GM21381 (cell line): ENCODE data around the gene TMED3.
"Not testable (repeated sequence)": the region's sequence is repeated elsewhere in the genome, so short reads cannot be mapped to it uniquely, and the experiment has no call there.

Experiments
- ATAC-seq: cut with Tn5 transposase; IDR thresholded peaks from one replicate; pipeline ENCODE4 v1.9.1; 2021; ENCODE audit warnings: mild to moderate bottlenecking, moderate library complexity; ENCODE audit not compliant: unreplicated experiment

The TMED3 gene

DNA sequence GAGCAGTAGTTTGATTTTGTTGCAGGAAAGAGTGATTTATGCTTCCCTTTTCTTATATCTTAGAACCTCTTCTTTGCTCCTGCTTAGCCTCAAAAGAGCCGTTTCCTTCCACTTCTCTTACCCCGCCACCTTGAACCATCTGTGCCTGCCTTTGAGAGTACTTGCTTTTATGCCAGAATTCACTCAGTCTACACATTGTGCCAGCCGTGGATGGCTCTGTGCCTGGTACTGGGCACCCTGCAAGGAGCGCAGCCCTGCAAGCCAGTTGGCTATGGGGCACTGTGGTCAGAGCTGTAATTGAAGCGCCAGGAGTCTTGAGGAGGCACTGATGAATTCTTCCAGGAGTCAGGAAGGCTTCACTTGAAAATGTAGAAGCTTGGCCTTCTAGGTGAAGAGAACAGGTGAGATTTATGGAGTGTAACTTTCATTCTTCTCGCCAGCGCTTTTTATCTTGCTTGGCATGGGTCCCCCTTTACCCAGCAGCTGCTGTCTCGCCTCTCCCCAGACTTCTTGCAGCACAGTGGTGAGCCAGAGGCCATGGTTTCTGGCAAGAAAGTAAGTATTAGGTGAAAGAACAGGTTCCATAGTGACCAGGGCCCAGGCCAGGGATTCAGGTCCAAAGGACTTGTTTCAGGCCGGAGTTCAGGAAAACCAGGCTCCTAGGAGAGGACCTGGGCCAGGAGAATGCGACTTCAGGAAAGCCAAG, 4.9 kb downstream of the TMED3 start:
- ATAC-seq = no peak

DNA sequence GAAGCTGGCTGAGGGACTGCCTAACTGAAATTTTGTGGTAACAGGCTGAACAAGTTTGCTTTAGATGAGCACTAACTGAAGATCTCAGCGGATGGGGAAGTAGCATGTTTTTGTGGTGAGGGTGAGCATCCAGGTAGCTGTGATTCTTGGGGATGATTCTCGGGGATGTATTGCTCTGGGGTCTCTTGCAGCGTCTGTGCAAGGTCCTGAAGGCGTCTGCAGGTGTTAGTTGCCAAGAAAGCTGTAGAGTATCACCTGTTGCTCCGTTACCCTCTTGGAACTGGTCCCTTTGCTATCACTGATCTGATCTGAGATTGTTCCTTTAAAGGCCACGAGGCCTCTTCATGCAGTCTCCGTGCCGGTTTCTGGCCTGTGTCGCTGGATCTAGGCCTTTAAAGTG, 6.0 kb downstream of the TMED3 start:
- no peak for ATAC-seq

DNA sequence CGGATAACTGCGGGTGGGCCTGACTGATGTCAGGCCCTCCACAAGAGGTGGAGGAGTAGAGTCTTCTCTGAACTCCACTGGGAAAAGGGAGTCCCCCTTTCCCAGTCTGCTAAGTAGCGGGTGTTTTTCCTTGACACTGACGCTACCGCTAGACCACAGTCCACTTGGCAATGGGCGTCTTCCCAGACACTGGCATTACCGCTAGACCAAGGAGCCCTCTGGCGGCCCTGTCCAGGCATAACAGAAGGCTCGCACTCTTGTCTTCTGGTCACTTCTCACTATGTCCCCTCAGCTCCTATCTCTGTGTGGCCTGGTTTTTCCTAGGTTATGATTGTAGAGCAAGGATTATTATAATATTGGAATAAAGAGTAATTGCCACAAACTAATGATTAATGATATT, 9.1 kb downstream of the TMED3 start:
- not testable (repeated sequence) for ATAC-seq

DNA sequence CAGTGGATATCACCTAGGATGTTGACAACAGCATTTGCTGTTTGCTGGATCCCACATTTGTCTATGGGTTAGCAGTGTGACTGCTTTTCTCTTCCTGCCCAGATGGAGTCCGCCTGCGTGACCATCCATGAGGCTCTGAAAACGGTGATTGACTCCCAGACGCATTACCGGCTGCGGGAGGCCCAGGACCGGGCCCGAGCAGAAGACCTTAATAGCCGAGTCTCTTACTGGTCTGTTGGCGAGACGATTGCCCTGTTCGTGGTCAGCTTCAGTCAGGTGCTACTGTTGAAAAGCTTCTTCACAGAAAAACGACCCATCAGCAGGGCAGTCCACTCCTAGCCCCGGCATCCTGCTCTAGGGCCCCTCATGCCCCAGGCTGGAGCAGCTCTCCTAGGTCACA, 11.0 kb downstream of the TMED3 start:
- ATAC-seq = no peak

DNA sequence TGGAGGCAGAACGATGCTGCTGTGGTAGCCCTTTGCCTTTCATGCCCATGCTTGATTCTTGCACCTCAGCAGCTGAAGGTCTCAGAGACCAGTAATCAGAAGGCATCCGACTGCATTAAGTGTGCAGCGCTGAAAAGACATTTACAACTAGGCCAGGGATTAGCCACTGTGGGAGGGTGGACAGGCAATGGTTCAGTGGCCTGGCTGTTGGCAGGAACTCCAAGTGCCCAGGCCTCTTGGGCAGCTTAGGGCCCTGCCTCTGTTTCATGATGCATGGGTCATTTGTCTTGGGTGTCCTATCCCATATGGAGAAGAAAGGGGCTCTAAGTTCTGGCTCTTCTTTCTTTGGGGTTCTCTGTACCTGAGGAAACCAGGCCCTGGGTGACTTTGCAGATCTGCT, 11.4 kb downstream of the TMED3 start:
- no peak for ATAC-seq

DNA sequence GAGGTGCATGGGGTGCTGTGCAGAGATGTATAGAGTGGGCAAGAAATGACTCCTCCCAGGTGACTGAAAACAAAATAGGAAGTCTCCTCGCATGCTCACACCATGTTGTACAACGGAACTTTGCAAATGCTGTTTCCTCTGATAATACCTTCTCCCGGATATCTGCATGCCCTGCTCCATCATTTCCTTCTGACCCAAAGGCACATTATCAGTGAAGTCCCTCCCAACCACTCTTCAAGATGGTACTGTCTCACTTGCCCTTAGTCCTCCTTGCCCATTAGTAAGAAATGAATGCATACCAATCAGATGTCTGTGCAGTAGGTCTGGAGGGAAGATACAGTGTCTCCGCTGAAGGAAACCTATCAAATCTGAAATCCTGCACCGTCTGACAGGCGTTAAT, 12.0 kb downstream of the TMED3 start:
- ATAC-seq = no peak

DNA sequence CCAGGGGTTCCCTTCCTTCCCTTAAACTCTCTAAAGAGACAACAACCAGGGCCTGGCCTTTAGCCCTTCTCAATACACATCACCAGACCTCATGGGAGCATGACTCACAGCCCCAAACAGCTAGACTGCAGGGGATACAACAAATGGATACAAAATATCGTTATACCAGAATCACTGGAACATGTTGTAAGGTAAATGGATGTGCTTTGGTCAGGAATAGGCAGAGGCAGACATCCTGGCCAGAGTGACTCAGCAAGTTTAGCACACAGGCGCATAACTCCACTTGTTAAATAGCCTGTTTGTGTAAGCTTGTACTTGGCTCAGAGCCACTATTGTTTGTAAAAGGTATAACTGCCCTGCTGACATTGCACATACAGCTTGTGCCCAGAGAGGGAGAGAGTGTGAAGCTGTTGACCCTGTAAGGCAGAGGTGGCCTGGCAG, 18.3 kb downstream of the TMED3 start:
- ATAC-seq = no peak

DNA sequence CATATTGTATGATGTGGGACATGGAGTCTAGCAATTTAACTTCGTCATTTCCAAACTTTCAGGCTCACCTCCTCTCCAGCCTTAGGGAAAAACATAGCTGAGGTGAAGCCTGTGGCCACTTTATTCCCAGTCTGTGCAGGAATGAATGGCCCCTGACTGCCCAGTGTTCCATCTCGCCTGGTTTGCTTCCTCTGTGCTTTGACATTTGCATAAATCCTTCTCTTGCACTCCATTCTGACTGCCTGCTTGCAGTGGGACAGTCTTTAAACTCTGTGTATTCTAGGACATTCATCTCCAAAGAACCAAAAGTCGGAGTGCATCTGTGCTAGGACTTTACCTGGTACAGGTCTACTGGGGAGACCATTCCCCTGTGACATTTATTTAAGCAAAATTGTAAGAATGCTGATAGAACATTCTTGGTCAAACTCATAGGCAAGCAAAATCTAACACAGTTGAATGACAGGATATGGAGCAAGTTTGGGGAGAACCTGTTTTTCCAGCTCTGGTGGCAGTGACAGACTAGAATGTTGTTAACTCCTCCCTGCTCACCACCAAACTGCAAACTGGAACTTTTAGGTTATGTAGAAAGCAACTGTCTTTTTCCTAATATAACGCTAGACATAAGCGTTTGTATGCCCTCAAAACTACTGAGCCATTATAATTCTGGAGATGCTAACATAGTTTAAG, 22.1 kb downstream of the TMED3 start:
- ATAC-seq = no peak

DNA sequence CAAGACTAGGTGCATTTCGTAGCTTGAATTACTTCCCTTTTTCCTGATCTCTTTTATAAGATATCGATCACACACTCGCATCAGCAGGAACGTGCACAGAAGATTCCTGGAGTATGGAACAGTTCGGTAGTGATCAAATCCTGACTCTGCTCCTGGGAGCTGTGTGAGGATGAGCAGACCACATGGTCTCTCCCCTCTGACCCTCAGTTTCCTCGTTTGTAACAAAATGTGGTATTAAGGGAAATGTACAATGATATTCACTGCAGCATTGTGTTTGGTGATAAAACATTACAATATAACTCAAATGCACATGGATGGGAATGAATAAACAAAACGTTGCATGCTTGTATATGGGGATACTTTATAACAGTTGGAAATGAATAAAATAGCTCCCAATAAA, 26.7 kb downstream of the TMED3 start:
- ATAC-seq = no peak

DNA sequence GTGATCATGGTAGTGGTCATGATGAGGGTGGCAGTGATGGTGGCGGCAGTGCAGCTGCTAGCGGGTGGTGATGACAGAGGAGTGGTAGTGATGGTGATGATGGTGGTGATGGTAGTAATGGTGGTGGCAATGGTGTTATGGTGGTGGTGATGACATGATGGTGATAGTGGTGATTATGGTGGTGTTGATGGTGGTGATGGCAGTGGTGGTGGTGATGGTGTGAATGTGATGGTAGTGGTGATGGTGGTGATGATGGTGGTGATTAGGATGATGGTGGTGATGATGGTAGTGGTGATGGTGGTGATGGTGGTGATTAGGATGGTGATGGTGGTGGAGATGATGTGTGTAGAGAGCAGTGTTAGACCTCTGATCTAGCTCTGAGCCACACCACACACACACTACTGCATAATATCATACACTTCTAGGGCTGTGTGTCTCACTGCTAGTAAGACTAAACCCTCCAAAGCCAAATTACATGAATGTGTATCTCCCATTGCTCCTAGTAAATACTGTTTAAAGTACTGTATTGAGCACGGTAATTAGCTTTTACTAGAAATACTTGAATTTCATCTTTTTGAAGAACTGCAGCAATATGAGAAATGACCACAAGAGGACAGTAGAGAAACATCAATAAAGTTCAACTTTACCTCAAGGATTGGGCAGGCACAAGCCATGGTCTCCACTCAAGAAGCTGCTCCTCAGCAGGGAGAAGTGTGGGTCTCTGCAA, 28.8 kb downstream of the TMED3 start:
- no peak for ATAC-seq

DNA sequence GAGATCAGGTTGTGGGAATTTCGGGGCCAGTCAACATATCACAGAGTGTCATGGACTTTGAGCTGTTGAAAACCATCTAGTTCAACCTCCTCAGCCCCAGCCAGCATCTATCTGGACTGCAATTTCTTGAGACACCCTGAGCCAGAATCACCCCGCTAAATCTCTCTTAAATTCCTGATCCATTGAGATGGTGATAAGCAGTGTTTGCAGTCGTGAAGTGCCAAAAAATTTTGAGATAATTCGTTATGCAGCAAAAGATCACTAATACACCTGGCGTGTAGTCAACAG, 29.3 kb downstream of the TMED3 start:
- ATAC-seq = no peak

DNA sequence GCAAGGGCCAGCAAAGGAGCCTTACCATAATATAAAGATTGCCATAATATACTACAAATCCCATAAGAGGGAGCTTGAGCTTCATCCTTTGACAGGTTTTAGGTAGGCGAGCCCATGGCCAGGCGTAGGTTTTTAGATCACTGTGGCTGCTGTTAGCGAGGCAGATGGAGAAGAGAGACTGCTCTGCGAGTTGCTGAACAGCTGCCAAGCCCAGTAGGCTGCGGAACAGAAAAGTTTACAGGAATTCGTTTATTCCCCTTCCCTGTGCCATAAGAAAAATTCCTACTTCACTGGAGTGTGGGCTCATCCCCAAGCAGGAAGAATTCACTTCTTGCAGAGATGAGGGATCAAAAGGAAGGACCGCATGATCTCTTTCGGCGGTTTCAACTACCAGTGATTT, 30.5 kb downstream of the TMED3 start:
- no peak for ATAC-seq

DNA sequence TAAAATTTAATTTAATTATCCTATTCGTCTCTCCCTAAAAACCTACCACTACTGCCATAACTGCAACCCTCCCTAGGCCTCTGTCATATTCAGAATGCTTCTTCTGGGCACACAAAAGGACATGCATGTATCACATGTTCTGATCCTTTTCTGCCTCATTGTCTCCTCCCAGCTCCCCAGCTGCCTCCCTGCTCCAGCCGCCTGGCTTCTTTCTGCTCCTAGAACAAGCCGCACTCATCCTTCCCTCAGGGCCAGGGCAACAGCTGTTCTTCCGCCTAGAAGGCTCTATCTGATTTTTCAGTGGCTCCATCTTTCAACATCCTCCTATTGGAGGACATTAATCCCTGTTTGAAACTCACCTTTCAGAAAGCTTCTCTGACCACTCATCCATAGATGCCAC, 38.6 kb downstream of the TMED3 start:
- no peak for ATAC-seq

DNA sequence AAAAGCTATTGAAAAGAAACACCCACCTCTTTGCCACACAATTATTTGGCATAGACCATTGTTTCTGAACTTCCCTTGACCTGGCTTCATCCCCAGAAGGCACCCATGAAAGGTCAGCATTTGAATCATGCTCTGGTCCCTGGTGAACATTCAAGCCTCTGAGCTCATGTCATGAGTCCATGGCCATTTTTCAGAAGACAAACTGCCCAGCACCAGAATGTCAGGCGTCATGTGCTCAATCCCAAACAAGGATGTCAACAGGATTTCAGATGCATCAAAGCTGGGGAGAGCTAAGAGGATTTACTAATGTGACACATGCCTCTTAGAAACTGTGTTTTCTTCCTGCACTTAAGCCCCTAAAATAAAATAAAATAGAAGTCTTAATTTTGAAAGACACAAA, 41.3 kb downstream of the TMED3 start:
- no peak for ATAC-seq

DNA sequence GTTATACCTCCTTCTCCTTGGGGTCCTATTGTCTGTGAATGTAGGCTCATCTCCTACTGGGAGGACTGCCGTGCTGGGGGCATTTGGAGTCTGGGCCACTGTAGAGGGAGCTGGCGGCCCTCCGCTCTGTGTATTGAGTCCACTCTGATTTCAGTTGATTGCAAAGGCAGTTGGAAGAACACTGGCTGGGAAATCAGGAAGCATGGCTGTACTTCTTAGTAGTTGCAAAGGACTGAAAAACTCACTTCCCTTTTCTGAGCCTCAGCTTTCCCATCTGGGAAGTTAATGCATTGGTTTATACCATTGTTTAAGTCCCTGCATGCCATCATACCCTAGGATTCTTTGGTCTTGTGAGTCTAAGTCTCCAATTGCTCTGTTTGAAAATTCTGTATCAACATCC, 46.7 kb downstream of the TMED3 start:
- no peak for ATAC-seq

DNA sequence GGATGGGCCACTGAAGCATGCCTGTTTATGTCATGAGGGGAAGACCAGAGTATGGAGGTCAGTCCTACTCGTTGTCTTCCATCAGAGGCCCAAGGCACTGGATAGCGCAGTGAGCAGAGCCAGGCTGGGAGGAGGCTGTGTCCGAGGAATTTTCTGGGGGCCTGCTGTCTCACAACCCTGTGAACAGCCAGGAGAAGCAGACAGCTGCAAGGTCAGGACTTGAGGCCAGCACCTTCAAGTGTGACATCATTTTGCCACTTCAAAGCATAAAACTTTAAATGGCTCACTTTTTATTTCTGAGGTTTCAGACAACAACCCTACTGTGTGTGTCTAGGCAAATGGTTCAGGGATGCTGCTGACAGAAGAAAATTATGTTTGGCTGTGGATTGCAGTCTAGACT, 47.2 kb downstream of the TMED3 start:
- no peak for ATAC-seq

DNA sequence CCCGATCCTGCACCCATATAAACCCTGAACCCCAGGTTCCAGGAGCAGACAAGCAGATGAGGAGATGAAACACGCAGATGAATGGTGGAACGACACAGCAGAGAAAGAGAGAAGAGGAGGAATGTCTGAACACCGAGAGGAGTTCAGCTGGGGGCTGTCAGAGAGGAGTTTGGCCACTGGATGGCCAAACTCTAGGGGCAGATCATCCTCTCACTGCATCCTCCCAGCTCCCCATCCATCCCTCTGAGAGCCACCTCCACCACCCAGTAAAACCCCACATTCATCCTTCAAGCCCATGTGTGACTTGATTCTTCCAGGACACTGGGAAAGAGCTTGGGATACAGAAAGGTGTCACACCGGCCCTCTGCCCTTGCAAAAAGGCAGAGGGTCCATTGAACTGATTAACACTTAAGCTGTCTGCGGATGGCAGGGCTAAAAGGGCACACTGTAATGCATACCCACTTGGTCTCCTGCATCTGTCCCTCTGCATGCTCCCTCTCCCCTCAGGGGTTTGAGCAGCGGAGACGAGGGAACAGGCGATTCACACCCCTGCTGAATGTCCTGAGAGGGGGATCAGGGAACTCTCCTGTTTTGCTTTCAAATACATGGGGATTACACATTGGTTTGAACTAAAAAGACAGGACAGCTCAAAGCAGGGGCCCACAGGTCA, 53.8 kb downstream of the TMED3 start:
- ATAC-seq = no peak

DNA sequence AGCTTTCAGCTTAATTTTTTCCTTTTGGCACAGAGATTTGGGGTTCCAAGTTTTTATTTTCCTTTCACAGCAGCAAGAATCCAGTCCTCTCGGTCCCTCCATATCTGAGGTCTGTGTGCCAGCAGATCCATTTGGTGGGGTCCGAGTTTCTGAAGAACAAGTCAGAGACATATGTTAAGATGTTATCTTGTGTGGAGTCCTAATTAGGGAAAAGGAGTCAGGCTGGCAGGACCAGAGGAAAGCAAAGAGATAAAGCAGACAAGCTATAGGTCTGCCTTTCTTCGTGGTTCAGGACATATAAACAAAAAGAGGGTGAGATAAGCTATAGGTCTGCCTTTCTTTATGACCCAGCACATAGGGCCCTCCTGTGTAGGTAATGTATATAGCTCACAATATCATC, 54.9 kb downstream of the TMED3 start:
- no peak for ATAC-seq

DNA sequence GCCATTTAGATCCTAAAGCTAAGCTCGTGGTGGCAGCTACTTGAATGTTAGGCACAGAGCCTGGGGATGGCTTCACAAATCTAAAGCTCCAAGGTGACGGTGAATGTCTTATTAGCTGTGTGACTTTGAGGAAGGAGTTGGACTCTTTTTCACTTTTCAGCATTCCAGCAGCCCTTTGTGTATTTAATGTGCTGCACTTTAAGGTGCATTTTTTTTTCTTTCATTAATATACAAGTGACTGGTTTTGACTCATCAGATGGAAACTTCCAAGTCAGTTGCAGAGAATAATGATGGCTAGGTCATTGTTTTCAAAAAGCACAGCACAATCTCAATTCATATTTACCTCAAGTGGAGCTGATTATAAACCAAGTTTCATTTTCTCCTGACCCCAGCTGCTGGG, 55.8 kb downstream of the TMED3 start:
- ATAC-seq = no peak

DNA sequence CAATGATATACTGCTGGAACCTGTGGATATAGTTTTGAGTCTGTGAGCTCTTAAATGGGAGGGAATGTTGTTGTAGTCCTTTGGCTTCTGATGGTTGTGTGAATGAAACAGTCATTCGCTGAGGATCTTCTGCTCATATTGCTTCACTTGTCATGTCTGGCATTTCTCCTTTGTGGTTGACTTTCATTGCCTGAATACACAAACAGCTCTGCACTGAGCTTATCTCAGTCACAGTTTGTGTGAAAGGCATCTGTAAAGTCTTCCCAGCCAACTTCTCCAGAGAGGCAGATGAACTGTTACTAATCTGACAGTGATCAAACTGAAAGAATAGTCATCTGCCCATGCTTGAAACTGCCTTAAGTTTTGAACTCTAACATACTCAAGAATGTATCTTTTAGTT, 59.8 kb downstream of the TMED3 start:
- no peak for ATAC-seq

DNA sequence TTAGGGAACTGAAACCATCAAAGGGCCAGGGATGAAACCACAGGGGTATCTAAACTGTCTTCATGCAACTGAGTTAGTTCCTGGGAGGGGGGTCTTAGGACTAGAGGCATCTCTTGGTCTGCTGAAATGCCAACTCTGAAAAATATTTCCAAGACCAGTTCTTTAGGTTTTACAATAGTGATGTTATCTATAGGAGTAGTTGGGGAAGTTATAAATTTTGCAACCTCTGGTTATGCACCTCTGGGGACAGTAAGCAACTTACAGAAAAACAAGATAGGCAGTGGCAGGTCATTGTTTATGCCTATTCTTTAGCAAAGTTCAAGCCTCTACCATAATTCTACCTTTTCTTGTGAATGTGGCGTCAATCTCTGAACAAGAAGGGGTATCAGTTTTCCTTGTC, 60.7 kb downstream of the TMED3 start:
- no peak for ATAC-seq

DNA sequence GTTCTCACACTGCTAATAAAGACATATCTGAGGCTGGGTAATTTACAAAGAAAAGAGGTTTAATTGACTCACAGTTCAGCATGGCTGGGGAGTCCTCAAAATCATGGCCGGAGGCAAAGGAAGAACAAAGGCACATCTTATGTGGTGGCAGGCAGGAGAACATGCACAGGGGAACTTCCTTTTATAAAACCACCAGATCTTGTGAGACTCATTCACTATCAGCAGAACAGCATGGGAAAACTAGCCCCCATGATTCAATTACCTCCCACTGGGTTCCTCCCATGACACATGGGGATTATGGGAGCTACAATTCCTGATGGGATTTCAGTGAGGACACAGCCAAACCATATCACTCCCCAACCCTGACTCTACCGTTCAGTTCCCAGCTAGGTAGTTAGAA, 61.5 kb downstream of the TMED3 start:
- ATAC-seq = no peak
